Gastroesophageal sphincter (tissue), 4 donors: Measurements from ENCODE around the gene FAM193B. TPM values are rescaled to one million over a fixed set of nuclear protein-coding genes. Genes with fewer than 3 reads are reported as not detected.

Experiments
- ATAC-seq: fragments of 150-250 bp; one replicate; pipeline ENCODE4 v1.9.1; 2016; ENCODE audit warnings: mild to moderate bottlenecking, moderate library complexity
- H3K27ac ChIP-seq, 4 donors: fragments of 200-600 bp; sonication (generic) in 3 of 4; 1 replicate in 3 of 4; 2 replicates in 1 of 4; pipeline ENCODE4 v1.5.1; 2016 to 2019
- H3K27me3 ChIP-seq: fragments of 200-600 bp; sonication (generic); one replicate; pipeline ENCODE4 v1.5.1; 2019
- H3K36me3 ChIP-seq, 2 donors: fragments of 200-600 bp; sonication (generic); one replicate each; pipeline ENCODE4 v1.5.1; 2019; ENCODE audit warnings: control low read depth in 1 of 2
- H3K4me1 ChIP-seq, 3 donors: fragments of 200-600 bp; sonication (generic); 1 replicate in 2 of 3; 2 replicates in 1 of 3; pipeline ENCODE4 v1.5.1; 2016 to 2019; ENCODE audit warnings: control low read depth in 2 of 3
- H3K4me3 ChIP-seq, 2 donors: fragments of 200-600 bp; sonication (generic); one replicate each; pipeline ENCODE4 v1.5.1; 2019; ENCODE audit warnings: mild to moderate bottlenecking in 1 of 2, moderate library complexity in 1 of 2
- H3K9me3 ChIP-seq, 3 donors: fragments of 200-600 bp; sonication (generic); one replicate each; pipeline ENCODE4 v1.5.1; 2017 to 2019; ENCODE audit warnings: control low read depth in 2 of 3
- EP300 ChIP-seq: sonication (generic); formaldehyde crosslinking; IDR thresholded peaks from one replicate; pipeline ENCODE4 v1.6.1; 2017; ENCODE audit warnings: antibody characterized with exemption, mild to moderate bottlenecking
- POLR2A ChIP-seq, 2 donors: fragments of 450-650 bp; IDR thresholded peaks; one replicate each; pipeline ENCODE4 v1.6.1; 2017; ENCODE audit warnings: antibody characterized with exemption in 2 of 2, mild to moderate bottlenecking in 2 of 2, moderate library complexity in 1 of 2
- POLR2AphosphoS5 ChIP-seq: sonication (generic); formaldehyde crosslinking; IDR thresholded peaks from one replicate; pipeline ENCODE4 v1.6.1; 2017; ENCODE audit warnings: antibody characterized with exemption
- WGBS, 2 donors: methylation state at CpG; one replicate each; pipeline ENCODE4 v1.1.5; 2018; ENCODE audit warnings: low coverage in 1 of 2; 5-methylcytosine and 5-hydroxymethylcytosine counted together
- total RNA-seq, 4 donors: library from RNA; depleted of rRNA; stranded (reverse); fragments of >200 nt; gene quantifications; one replicate each; pipeline ENCODE4 v1.1.0, GENCODE V29; 2016
- TF ChIP-seq, protein P1 (sequence below), 4 experiments: fragments of 200-600 bp in 2 of 4; fragments of 450-650 bp in 2 of 4; sonication (generic) in 1 of 4; IDR thresholded peaks; one replicate each; pipeline ENCODE4 v1.5.1; 2017 to 2019; ENCODE audit warnings: antibody characterized with exemption in 4 of 4, mild to moderate bottlenecking in 2 of 4, moderate library complexity in 2 of 4

Gene FAM193B
- 10 to 100 TPM; 29.7 to 90.3 (median 44.5) TPM for total RNA-seq

DNA sequence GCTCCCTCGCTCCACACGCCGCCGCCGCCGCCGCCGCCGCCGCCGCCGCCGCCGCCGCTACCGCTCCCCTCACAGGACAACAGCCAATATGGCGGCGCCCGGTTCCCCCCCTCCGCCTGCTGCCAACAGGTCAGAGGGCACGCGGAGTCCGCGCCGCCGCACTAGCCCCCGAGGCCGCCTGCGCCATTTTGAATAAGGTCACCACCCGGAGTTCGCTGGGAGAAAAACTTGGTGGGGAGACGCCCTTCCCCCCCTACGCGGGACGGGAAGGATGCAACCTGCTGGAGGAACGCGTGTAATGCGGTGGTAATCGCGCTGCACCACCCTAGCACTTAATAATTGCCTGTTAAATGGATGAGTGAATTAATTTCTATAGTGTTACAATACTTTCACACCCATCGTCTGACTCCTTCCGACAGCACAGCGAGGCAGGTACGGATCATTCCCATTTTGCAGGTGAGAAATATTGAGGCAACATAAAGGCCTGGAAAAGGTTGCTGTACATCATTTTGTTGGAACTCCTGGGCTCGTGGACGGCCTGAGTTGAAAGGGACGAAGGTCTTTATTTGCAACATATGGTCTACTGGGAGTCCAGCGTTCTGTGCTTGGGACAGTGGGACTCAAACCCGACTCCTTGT, at the start of gene FAM193B:
TSS of gene FAM193B (minus strand) at position 90 of the 638 bp plus-strand sequence. CDS start 105 bp downstream, outside the sequence.
- peak; percentile 99 for ATAC-seq
- Histone ChIP-seq H3K27me3 (no peaks in the 10 kb centered on the region), H3K4me3 (peak within 1 kb of the TSS; percentile 90 to 96), H3K9me3 (no peaks in the 10 kb centered on the region), H3K36me3 (peaks cover 0 to 15% of the 10 kb centered on the region in 2 donors), H3K27ac (peak within 1 kb of the TSS; percentile 71 to 91 (median 88)), H3K4me1 (peaks cover 0 to 53% (median 8%) of the 10 kb centered on the region in 3 donors)
- TF ChIP-seq POLR2AphosphoS5 (peak; percentile 55), POLR2A (IDR thresholded peaks at IDR 0.05) (peak in 1 of 2 donors; percentile 14), EP300 (no peak)
- TF ChIP-seq, protein P1, sequence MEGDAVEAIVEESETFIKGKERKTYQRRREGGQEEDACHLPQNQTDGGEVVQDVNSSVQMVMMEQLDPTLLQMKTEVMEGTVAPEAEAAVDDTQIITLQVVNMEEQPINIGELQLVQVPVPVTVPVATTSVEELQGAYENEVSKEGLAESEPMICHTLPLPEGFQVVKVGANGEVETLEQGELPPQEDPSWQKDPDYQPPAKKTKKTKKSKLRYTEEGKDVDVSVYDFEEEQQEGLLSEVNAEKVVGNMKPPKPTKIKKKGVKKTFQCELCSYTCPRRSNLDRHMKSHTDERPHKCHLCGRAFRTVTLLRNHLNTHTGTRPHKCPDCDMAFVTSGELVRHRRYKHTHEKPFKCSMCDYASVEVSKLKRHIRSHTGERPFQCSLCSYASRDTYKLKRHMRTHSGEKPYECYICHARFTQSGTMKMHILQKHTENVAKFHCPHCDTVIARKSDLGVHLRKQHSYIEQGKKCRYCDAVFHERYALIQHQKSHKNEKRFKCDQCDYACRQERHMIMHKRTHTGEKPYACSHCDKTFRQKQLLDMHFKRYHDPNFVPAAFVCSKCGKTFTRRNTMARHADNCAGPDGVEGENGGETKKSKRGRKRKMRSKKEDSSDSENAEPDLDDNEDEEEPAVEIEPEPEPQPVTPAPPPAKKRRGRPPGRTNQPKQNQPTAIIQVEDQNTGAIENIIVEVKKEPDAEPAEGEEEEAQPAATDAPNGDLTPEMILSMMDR (IDR thresholded peaks at IDR 0.05) = peak; percentile 12 to 60 (median 38)
- WGBS, 2 donors = 21% methylated on average over 15 of the region's 49 CpGs; no CpG with 5 or more reads in 1 of the 2 donors

DNA sequence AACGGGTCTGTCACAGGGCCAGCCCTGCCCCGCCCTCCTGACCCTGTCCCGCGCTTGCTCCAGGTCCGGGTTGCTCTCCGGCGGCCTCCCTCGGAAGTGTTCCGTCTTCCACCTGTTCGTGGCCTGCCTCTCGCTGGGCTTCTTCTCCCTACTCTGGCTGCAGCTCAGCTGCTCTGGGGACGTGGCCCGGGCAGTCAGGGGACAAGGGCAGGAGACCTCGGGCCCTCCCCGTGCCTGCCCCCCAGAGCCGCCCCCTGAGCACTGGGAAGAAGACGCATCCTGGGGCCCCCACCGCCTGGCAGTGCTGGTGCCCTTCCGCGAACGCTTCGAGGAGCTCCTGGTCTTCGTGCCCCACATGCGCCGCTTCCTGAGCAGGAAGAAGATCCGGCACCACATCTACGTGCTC, 49.8 kb upstream of the FAM193B start:
- H3K4me3 ChIP-seq = no peak overlapping the region
- H3K4me1 ChIP-seq = peaks cover 0 to 44% (median 15%) of the 10 kb centered on the region in 3 donors
- ATAC-seq = no peak
- no peaks in the 10 kb centered on the region for H3K9me3 ChIP-seq
- TF ChIP-seq POLR2AphosphoS5 = no peak
- TF ChIP-seq, protein P1 (IDR thresholded peaks at IDR 0.05) = no peak
- TF ChIP-seq POLR2A (IDR thresholded peaks at IDR 0.05) = no peak
- TF ChIP-seq EP300 = no peak
- H3K27ac ChIP-seq = no peak overlapping the region
- H3K36me3 ChIP-seq = peaks cover 0 to 22% of the 10 kb centered on the region in 2 donors
- WGBS, 2 donors = no CpG with 5 or more reads among the region's 27 CpGs
- H3K27me3 ChIP-seq = no peaks in the 10 kb centered on the region

DNA sequence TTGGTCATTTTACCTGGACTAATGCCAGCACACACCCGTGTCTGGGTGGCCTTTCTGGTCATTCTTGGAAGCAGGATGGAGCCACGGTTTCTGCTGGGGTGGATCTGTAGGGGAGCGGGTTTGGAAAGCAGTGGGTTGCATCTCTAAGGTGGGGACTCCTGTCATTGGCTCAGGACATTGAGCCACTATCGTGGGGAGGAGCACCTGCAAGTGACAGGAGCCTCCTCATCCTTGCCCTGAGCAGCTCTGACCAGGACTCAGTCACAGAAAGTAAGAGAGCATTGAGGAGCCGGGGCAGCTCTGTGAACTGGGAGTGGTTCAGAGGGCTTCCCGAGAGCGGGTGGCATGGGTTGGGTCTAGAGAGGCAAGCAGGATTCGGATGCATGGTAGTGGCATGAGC, 49.3 kb upstream of the FAM193B start:
- no peak for ATAC-seq
- H3K4me1 ChIP-seq = peaks cover 0 to 47% (median 15%) of the 10 kb centered on the region in 3 donors
- WGBS, 2 donors = no CpG with 5 or more reads among the region's 8 CpGs
- H3K27me3 ChIP-seq = no peaks in the 10 kb centered on the region
- TF ChIP-seq POLR2AphosphoS5 = no peak
- TF ChIP-seq POLR2A (IDR thresholded peaks at IDR 0.05) = no peak
- no peak for TF ChIP-seq EP300
- TF ChIP-seq, protein P1 (IDR thresholded peaks at IDR 0.05) = no peak
- H3K27ac ChIP-seq = no peak overlapping the region
- no peak overlapping the region for H3K4me3 ChIP-seq
- peaks cover 0 to 22% of the 10 kb centered on the region in 2 donors for H3K36me3 ChIP-seq
- H3K9me3 ChIP-seq = no peaks in the 10 kb centered on the region

DNA sequence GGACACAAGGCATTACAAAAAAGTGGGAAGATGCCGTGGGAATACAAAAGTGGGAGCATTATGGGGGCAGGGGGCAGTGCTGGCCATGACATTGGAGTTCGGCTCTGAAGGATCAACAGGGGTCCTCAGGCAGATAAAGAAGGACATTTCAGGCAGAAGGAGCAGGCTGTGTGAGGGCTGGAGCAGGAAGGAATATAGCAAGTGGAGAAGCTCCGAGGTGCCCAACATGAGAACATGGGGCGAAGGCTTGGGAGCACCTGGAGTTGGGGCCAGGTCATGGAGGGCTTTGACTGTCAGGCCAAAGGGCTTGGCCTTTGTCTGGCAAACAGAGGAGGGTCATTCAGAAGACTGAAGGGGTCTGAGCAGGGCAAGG, 48.1 kb upstream of the FAM193B start:
- TF ChIP-seq POLR2AphosphoS5 (no peak), EP300 (no peak), POLR2A (IDR thresholded peaks at IDR 0.05) (no peak)
- TF ChIP-seq, protein P1 (IDR thresholded peaks at IDR 0.05) = no peak
- Histone ChIP-seq H3K27ac (no peak overlapping the region), H3K27me3 (no peaks in the 10 kb centered on the region), H3K4me1 (peaks cover 0 to 38% (median 13%) of the 10 kb centered on the region in 3 donors), H3K9me3 (no peaks in the 10 kb centered on the region), H3K4me3 (no peak overlapping the region), H3K36me3 (peaks cover 0 to 22% of the 10 kb centered on the region in 2 donors)
- 86 to 87% methylated on average over 2 to 4 of the region's 4 CpGs for WGBS, 2 donors
- ATAC-seq = no peak
